GM21737 (cell line): ENCODE measurements around the gene SLC35A4.

ENCODE experiments used
- ATAC-seq: cut with Tn5 transposase; IDR thresholded peaks from one replicate; pipeline ENCODE4 v1.9.1; 2021; ENCODE audit warnings: mild to moderate bottlenecking, moderate library complexity; ENCODE audit not compliant: unreplicated experiment

SLC35A4 gene

GRCh38 chr5:140564196-140565023 is at the start of gene SLC35A4, which contains the start of gene APBB3:
Gene SLC35A4, plus strand, starts transcription at chr5:140564828. Its CDS starts 2,342 bp downstream, at chr5:140567170.
Gene APBB3, minus strand, starts transcription at chr5:140564598. Its CDS starts 353 bp downstream, at chr5:140564245.
- ATAC-seq: peak; percentile 83

GRCh38 chr5:140524003-140524402 is 40.6 kb upstream of the SLC35A4 start:
- ATAC-seq: no peak

- no peak for ATAC-seq
Observed at GRCh38 chr5:140540227-140540626, 24.4 kb upstream of the SLC35A4 start.

GRCh38 chr5:140542972-140543371 is 21.7 kb upstream of the SLC35A4 start:
- no peak for ATAC-seq

- ATAC-seq: no peak
Observed at GRCh38 chr5:140544986-140545385, 19.6 kb upstream of the SLC35A4 start.

- ATAC-seq: no peak
Observed at GRCh38 chr5:140545606-140546005, 19.0 kb upstream of the SLC35A4 start.

GRCh38 chr5:140546851-140547507 is 17.6 kb upstream of the SLC35A4 start:
- no peak for ATAC-seq

- peak; percentile 98 for ATAC-seq
Observed at GRCh38 chr5:140547508-140548299, 16.9 kb upstream of the SLC35A4 start, which contains the start of gene EIF4EBP3. Gene EIF4EBP3, plus strand, starts transcription at chr5:140547662. Its CDS starts 76 bp downstream, at chr5:140547738.

GRCh38 chr5:140548300-140548688 is 16.3 kb upstream of the SLC35A4 start:
- ATAC-seq: no peak

- no peak for ATAC-seq
Observed at GRCh38 chr5:140548791-140549190, 15.8 kb upstream of the SLC35A4 start.

- no peak for ATAC-seq
Observed at GRCh38 chr5:140549237-140550144, 15.1 kb upstream of the SLC35A4 start.

- ATAC-seq: no peak
Observed at GRCh38 chr5:140550147-140551079, 14.2 kb upstream of the SLC35A4 start.

- ATAC-seq: no peak
Observed at GRCh38 chr5:140551872-140552271, 12.8 kb upstream of the SLC35A4 start.

- no peak for ATAC-seq
Observed at GRCh38 chr5:140553657-140554056, 11.0 kb upstream of the SLC35A4 start.

- no peak for ATAC-seq
Observed at GRCh38 chr5:140554454-140554853, 10.2 kb upstream of the SLC35A4 start.

GRCh38 chr5:140555747-140556312 is 8.8 kb upstream of the SLC35A4 start:
- ATAC-seq: no peak

GRCh38 chr5:140556438-140556837 is 8.2 kb upstream of the SLC35A4 start:
- ATAC-seq: no peak

GRCh38 chr5:140557136-140557805 is 7.4 kb upstream of the SLC35A4 start, which contains the start of gene SRA1:
Gene SRA1, minus strand, starts transcription at chr5:140557473. Its CDS starts 21 bp downstream, at chr5:140557452.
- peak; percentile 90 for ATAC-seq
